Astrocyte of the cerebellum (primary cell): ENCODE data around the gene MYO10.
"Not testable (repeated sequence)": the region's sequence is repeated elsewhere in the genome, so short reads cannot be mapped to it uniquely, and the experiment has no call there.

Experiments used
- DNase-seq: peaks from one replicate; pipeline ENCODE4 v3.0.0-alpha.2; 2011; ENCODE audit warnings: low read depth
- H3K4me3 ChIP-seq: 2 replicates; pipeline ENCODE4 v1.5.1; 2011; ENCODE audit warnings: mild to moderate bottlenecking, low read depth, low read length, moderate library complexity
- CTCF ChIP-seq: IDR thresholded peaks from 2 replicates; pipeline ENCODE4 v1.5.1; 2012; ENCODE audit warnings: low read length, low read depth, moderate library complexity, mild to moderate bottlenecking; ENCODE audit errors: missing control alignments
- in situ Hi-C: cut with HindIII; loops from 2 replicates; pipeline ENCODE4 v1.10.0; 2017; ENCODE audit warnings: low sequenced_read_pairs

MYO10 gene

GRCh38 chr5:16740811-16741392 is 195.2 kb downstream of the MYO10 start:
- in situ Hi-C loops: no loop called here
- no peak for DNase-seq
- TF ChIP-seq CTCF: no peak
- H3K4me3 ChIP-seq: no peak overlapping the region

DNA sequence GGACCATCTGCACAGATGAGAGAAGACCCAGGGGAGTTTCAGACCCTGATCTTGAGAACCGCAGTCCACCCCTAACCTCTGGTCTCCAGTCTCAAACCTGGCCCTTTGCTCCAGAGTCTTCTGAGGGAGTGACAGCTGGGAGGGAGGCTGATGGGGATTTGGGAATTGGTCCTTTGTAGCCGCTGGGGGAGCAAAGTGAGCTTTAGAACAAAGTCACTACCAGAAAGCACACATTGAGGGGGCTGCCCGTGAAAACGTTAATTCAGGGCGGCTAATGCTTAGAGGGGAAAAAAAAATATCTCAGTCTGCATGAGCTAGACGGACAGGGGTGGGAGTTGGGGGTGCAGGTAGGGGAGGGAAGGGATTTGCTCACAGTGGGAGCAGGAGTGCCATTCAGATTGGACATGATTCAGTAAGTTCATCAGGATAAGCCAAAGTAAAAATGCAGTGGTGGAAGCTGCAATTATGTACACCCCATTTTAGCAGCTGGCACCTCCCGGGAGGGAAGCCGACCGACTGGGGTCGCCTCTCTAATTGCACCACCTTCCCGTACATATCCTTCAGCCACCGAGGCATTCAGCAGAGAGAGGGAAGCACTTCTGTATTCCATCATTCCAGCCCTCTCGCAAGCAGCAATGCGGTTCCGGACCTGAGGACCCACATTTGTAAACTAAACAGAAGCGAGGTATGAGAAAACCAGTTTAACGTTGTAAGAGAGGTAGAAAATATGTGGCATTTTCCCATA is 195.8 kb downstream of the MYO10 start:
- in situ Hi-C loops: no loop called here
- TF ChIP-seq CTCF: no peak
- DNase-seq: no peak
- no peak overlapping the region for H3K4me3 ChIP-seq

GRCh38 chr5:16738393-16738792 is 197.7 kb downstream of the MYO10 start:
- DNase-seq, H3K4me3 ChIP-seq, in situ Hi-C loops: not testable (repeated sequence)

DNA sequence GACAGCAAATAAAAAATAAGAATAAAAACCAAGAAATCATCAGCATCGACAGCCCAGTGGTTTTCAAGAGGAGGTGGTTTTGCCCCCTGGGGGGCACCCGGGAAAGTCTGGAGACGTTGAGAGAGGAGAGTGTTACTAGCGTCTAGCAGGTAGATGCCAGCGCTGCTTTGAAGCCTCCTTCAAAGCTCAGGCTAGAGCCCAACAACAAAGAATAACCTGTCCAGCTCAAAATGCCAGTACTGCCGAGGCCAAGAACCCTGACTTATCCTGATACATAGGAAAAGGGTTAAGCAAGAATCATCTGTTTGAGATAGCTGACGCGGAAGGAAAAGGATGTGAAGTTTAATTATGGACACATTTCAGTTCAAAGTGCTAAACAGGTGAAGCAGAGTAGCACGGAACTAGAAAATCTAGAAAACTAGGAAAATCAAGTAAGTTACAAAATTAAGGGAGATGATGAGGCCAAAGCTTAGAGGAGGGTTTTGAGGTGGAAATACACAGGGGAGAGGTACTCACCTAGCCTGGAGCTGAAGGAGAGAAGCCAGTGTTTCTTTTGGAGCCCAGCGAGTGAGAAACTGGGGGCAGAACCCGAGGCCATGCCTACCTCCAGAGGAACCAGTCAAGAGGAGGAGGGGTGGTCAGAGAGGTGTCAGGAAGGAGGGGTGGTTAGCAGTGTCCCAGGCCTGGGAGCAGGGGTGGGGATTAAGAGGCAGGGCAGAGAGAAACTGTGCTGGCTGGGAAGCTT is 198.3 kb downstream of the MYO10 start:
- in situ Hi-C loops: no loop called here
- no peak overlapping the region for H3K4me3 ChIP-seq
- TF ChIP-seq CTCF: no peak
- no peak for DNase-seq

GRCh38 chr5:16737209-16737608 is 198.9 kb downstream of the MYO10 start:
- H3K4me3 ChIP-seq: no peak overlapping the region
- in situ Hi-C loops: no loop called here
- no peak for DNase-seq
- TF ChIP-seq CTCF: no peak

DNA sequence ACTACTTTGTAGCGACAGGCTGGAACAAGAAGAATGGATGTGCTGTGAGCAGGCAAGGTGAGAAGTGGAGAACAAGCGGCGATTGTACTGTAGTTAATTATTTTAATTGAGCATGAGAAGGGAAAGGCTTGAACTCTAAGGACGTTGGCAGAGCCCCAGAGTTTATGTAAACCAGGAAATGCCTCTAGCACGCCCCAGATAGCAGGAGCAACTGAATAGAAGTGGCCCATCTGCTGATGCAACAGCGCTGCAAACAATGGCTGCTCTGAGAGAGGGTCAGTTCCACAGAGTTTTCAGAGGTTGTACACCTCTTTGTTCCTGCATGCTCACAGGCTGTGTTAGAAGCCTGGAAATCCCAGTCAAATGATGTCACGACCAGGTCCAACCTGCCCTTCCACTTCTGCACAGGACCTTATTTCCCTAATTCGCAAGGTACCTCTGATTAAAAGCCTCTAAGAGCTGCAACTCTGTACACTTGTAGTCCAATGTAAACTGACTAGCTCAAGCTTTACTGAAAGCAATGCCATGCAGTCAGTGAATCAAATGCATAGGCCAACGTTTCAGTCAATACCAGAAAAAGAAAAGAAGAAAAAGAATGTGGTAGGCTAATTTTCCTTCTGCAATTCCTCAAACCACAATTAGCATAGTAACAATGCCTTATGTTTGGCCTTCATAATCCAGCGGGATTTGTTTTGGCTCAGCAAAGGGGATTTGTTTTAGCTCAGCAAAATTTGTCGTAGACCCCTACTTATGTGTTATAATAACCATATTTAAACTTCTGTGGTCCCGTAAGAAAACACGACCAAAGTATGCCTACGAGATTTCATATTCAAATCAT is 199.7 kb downstream of the MYO10 start:
- TF ChIP-seq CTCF: no peak
- H3K4me3 ChIP-seq: peak overlapping the region; percentile 3
- DNase-seq: peak; percentile 37
- in situ Hi-C loops: no loop called here
